Activated CD4-positive, alpha-beta T cell treated with anti-CD3 and anti-CD28 coated beads, Interleukin-2, amount 10 ng/mL, durations not matched to agents 24 days and 14 days (primary cell): ENCODE measurements around the gene MCM7. TPM values are rescaled to one million over a fixed set of nuclear protein-coding genes. Genes with fewer than 3 reads are reported as not detected.

Experiments used
- DNase-seq: peaks from one replicate; pipeline ENCODE4 v3.0.0; 2022
- H3K27ac Mint-ChIP-seq: one replicate; pipeline ENCODE4 v1.8.0; 2022; ENCODE audit warnings: mild to moderate bottlenecking, mixed read lengths
- H3K27me3 Mint-ChIP-seq: one replicate; pipeline ENCODE4 v1.8.0; 2022; ENCODE audit warnings: mixed read lengths
- H3K36me3 Mint-ChIP-seq: one replicate; pipeline ENCODE4 v1.8.0; 2022; ENCODE audit warnings: low read depth, mild to moderate bottlenecking, mixed read lengths
- H3K4me1 Mint-ChIP-seq: one replicate; pipeline ENCODE4 v1.8.0; 2021; ENCODE audit warnings: mixed read lengths
- H3K4me3 Mint-ChIP-seq: one replicate; pipeline ENCODE4 v1.8.0; 2022; ENCODE audit warnings: mild to moderate bottlenecking, moderate library complexity, mixed read lengths
- H3K9me3 Mint-ChIP-seq: one replicate; pipeline ENCODE4 v1.8.0; 2021; ENCODE audit warnings: mixed read lengths
- intact Hi-C: fragments of 100-400 bp; cut with micrococcal nuclease; formaldehyde crosslinking; loops from one replicate; pipeline ENCODE4 v1.15.1; 2023
- total RNA-seq: library from RNA; stranded (reverse); gene quantifications from 2 replicates; pipeline ENCODE4 v1.2.3, GENCODE V29; 2022

MCM7 gene
- total RNA-seq, 1 donor from 2014 or later: 464 TPM

DNA sequence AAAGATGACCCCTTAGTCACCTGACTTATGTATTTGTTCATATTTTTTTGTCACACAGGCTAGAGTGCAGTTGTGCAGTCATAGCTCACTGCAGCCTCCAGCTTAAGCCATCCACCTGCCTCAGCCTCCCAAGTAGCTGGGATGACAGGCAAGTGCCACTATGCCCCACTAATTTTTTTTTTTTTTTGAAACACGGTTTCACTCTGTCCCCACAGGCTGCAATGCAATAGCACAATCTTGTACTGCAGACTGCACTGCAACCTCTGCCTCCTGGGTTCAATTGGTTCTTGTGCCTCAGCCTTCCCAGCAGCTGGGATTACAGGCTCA, 27.4 kb upstream of the MCM7 start:
- Mint-ChIP-seq H3K4me1 (peaks cover 28% of the 10 kb centered on the region), H3K4me3 (peak overlapping the region; percentile 99), H3K36me3 (peaks cover 6% of the 10 kb centered on the region), H3K27ac (peak overlapping the region; percentile 73), H3K27me3 (no peaks in the 10 kb centered on the region), H3K9me3 (no peaks in the 10 kb centered on the region)
- DNase-seq: no peak
- intact Hi-C loops: loop anchor here (5.0 to 10.0 kb wide), 5 partner anchors 94 to 456 kb away; partner anchors contain the start of genes FBXO24, LRCH4 and ZKSCAN1

DNA sequence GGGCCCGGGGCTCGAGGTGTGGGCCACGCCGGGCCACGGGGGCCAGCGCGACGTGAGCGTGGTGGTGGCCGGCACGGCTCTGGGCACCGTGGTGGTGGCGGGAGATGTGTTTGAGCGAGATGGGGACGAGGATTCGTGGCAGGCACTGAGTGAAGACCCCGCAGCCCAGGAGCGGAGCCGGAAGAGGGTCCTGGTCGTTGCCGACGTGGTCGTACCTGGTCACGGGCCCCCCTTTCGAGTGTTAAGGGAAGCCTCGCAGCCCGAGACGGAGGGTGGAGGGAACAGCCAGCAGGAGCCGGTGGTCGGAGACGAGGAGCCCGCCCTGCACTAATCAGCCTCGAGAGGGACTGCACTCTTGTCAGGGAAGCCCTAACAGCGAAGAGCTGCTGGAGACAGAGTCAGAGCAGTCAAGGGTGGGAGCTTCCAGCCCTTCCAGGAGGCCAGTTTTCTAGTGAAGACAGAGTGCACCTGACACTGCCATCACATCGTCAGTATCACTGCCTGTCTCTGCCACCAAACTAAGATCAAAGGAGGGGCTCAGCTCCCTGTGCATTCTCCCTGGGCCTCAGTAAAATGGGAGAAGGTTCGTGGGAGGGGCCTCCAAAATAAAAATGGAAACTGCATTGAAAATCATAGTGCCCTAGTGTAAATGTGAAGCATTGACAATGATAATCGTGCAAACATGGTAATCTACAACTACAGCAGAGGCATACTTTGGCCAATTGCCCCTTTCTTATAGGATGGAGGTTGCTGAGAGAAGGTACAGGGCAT, 26.9 kb upstream of the MCM7 start:
- Mint-ChIP-seq H3K36me3 (peaks cover 8% of the 10 kb centered on the region), H3K27ac (peak overlapping the region; percentile 73), H3K4me3 (peak overlapping the region; percentile 99), H3K27me3 (no peaks in the 10 kb centered on the region), H3K9me3 (no peaks in the 10 kb centered on the region), H3K4me1 (peaks cover 28% of the 10 kb centered on the region)
- intact Hi-C loops: loop anchor here (1.0 to 10.0 kb wide), 9 partner anchors 9 to 457 kb away; partner anchors contain the start of genes AP4M1, CNPY4, COPS6 and FBXO24
- peak; percentile 78 for DNase-seq

DNA sequence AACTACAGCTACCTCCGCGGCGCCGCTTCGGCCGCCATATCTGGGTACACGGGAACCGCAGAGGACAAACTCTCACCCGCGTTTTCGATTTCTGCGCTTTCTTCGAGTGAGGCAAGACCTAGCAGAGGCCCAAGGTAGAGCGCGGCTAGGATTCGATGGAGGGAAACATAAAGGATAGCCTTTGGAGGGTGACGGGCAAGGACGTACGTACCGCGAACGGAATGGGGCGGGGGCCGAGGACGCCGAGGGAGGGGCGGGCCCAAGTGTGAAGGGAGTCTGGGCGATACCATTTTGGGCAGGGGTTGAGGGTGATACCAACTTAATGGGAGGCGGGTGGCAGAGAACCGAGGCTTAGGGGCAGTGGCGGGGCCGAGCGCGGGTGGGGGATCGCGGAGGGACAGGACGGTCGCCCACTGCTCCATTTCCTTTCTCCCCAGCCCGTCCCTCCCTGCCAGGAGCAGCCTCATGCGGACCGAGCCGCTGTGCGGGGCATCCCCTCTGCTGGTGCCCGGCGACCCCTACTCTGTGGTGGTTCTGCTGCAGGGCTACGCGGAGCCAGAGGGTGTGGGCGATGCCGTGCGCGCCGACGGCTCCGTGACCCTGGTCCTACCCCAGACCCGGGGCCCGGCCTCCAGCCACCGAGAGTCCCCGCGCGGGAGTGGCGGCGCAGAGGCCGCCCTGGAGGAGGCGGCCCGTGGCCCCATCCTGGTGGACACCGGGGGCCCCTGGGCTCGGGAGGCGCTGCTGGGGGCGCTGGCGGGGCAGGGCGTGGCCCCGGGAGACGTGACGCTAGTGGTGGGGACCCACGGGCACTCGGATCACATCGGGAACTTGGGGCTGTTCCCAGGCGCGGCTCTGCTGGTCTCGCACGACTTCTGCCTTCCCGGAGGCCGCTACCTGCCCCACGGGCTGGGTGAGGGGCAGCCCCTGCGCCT, 26.0 kb upstream of the MCM7 start, which contains the start of gene MBLAC1:
TSS of gene MBLAC1 (plus strand) at position 37 of the 935 bp plus-strand sequence. CDS start at position 466, 429 bp downstream.
- peak; percentile 97 for DNase-seq
- H3K9me3 Mint-ChIP-seq: no peaks in the 10 kb centered on the region
- H3K27ac Mint-ChIP-seq: peak within 1 kb of the TSS; percentile 100
- H3K4me1 Mint-ChIP-seq: peaks cover 22% of the 10 kb centered on the region
- intact Hi-C loops: loop anchor here (1.0 to 10.0 kb wide), 9 partner anchors 8 to 458 kb away; partner anchors contain the start of genes AP4M1, CNPY4, COPS6 and FBXO24
- no peaks in the 10 kb centered on the region for H3K27me3 Mint-ChIP-seq
- H3K4me3 Mint-ChIP-seq: peak within 1 kb of the TSS; percentile 99
- peaks cover 12% of the 10 kb centered on the region for H3K36me3 Mint-ChIP-seq

DNA sequence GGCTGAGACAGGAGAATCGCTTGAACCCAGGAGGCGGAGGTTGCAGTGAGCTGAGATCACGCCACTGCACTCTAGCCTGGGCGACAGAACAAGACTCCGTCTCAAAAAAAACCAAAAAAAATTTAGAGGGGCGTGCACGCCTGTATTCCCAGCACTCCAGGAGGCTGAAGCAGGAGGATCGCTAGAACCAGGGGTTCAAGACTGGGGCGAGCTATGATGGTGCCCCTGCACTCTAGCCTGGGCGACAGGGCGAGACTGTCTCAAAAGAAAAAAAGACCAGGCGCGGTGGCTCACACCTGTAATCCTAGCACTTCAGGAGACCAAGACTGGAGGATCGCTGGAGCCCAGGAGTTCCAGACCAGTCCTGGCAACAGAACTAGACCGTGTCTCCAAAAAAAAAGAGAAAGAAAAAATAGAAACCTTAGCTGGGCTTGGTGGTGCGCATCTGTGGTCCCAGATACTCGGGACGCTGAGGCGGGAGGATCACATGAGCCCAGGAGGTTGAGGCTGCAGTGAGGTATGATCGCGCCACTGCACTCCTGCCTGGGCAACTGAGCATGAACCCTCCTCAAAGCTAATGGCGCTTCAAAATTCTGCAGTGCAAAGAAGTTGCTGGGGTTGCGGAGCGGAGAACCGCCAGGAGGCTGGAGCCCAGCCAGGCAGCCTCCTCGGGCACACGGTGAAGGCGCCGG, 25.2 kb upstream of the MCM7 start:
- intact Hi-C loops: loop anchor here (2.0 to 10.0 kb wide), 7 partner anchors 38 to 458 kb away; partner anchors contain the start of genes COPS6, FBXO24, LRCH4 and MEPCE
- peak overlapping the region; percentile 100 for H3K27ac Mint-ChIP-seq
- no peaks in the 10 kb centered on the region for H3K27me3 Mint-ChIP-seq
- no peak for DNase-seq
- H3K36me3 Mint-ChIP-seq: peaks cover 14% of the 10 kb centered on the region
- H3K4me1 Mint-ChIP-seq: peaks cover 24% of the 10 kb centered on the region
- no peaks in the 10 kb centered on the region for H3K9me3 Mint-ChIP-seq
- H3K4me3 Mint-ChIP-seq: peak overlapping the region; percentile 99

DNA sequence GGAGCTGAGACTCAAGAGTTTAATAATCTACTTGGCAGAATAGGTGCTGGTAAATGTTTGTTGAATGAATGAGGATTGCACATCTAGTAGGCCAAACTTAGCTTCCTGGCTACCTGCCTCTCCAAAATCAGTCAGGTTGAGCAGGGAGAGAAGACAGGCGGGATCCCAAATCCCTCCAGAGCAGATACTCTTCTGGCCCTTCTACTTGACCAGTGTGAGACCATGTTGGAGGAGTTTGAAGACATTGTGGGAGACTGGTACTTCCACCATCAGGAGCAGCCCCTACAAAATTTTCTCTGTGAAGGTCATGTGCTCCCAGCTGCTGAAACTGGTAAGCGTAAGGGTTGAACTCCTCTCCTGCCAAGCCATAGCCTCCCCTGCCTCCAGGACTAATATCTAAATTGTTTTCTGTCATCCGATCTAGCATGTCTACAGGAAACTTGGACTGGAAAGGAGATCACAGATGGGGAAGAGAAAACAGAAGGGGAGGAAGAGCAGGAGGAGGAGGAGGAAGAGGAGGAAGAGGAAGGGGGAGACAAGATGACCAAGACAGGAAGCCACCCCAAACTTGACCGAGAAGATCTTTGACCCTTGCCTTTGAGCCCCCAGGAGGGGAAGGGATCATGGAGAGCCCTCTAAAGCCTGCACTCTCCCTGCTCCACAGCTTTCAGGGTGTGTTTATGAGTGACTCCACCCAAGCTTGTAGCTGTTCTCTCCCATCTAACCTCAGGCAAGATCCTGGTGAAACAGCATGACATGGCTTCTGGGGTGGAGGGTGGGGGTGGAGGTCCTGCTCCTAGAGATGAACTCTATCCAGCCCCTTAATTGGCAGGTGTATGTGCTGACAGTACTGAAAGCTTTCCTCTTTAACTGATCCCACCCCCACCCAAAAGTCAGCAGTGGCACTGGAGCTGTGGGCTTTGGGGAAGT, 23.4 kb upstream of the MCM7 start:
- intact Hi-C loops: loop anchor here (5.0 to 10.0 kb wide), 5 partner anchors 98 to 460 kb away; partner anchors contain the start of genes FBXO24, LRCH4 and ZKSCAN1
- Mint-ChIP-seq H3K36me3 (peaks cover 14% of the 10 kb centered on the region), H3K9me3 (no peaks in the 10 kb centered on the region), H3K27me3 (no peaks in the 10 kb centered on the region), H3K4me1 (peaks cover 27% of the 10 kb centered on the region), H3K4me3 (peak overlapping the region; percentile 99), H3K27ac (peak overlapping the region; percentile 42)
- DNase-seq: no peak

DNA sequence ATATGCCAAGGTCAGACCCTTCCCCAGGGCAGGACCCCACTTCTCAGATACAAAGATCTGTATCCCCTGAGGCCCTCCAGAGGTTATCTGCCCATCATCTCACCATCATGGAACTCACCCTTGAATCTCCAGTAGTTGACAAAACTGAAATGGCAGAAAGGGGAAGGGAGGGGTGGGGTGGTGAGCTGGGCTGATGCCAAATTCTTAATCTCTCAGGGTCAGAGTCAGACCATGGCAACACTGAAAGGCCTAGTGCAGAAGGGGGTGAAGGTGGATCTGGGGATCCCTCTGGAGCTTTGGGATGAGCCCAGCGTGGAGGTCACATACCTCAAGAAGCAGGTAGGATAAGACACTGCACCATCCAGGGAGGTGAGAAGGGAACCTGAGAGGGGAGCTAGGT, 21.4 kb upstream of the MCM7 start:
- H3K27ac Mint-ChIP-seq: no peak overlapping the region

DNA sequence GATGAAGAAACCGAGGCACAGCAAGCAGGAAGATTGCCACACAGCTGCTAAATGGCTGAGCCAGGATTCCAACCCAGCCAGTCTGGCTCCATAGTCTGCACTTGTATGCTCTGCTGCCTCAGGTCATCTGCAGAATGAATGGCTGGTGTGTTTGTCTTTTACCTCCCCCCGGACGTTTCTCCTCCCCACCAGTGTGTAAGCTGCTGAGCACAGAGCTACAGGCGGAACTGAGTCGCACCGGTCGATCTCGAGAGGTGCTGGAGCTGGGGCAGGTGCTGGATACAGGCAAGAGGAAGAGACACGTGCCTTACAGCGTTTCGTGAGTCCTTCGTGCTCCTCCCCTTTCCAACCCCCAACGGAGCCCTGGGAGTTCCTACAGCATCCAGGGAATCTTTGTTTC, 20.9 kb upstream of the MCM7 start:
- Mint-ChIP-seq H3K9me3 (no peaks in the 10 kb centered on the region), H3K27ac (no peak overlapping the region), H3K27me3 (no peaks in the 10 kb centered on the region), H3K4me3 (no peak overlapping the region), H3K36me3 (peaks cover 18% of the 10 kb centered on the region), H3K4me1 (peaks cover 28% of the 10 kb centered on the region)
- intact Hi-C loops: loop anchor here (10.0 kb wide), 2 partner anchors 423 to 463 kb away; partner anchors contain the start of genes FBXO24 and LRCH4
- DNase-seq: no peak

More for the DNA sequence above, 21.4 kb upstream of the MCM7 start:
- Mint-ChIP-seq H3K36me3 (peaks cover 18% of the 10 kb centered on the region), H3K4me1 (peaks cover 28% of the 10 kb centered on the region), H3K27me3 (no peaks in the 10 kb centered on the region), H3K4me3 (no peak overlapping the region), H3K9me3 (no peaks in the 10 kb centered on the region)
- intact Hi-C loops: loop anchor here (10.0 kb wide), 2 partner anchors 422 to 462 kb away; partner anchors contain the start of genes FBXO24 and LRCH4
- no peak for DNase-seq

DNA sequence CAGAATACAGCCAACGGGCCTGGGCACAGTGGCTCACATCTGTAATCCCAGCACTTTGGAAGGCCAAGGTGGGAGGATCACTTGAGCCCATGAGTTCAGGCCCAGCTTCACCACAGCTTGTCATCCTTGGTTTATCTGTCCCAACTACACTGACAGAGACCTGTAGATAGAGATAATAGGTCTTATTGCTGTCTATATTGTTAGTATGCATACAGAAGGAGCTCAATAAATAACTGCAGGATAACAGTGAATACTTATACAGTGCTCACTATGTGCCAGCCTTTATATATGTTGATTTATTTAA, 19.5 kb upstream of the MCM7 start:
- Mint-ChIP-seq H3K36me3 (peaks cover 21% of the 10 kb centered on the region), H3K4me1 (peaks cover 25% of the 10 kb centered on the region), H3K27me3 (no peaks in the 10 kb centered on the region), H3K4me3 (peak overlapping the region; percentile 84), H3K9me3 (no peaks in the 10 kb centered on the region), H3K27ac (peak overlapping the region; percentile 96)
- DNase-seq: no peak
- intact Hi-C loops: loop anchor here (10.0 kb wide), 2 partner anchors 424 to 464 kb away; partner anchors contain the start of genes FBXO24 and LRCH4

DNA sequence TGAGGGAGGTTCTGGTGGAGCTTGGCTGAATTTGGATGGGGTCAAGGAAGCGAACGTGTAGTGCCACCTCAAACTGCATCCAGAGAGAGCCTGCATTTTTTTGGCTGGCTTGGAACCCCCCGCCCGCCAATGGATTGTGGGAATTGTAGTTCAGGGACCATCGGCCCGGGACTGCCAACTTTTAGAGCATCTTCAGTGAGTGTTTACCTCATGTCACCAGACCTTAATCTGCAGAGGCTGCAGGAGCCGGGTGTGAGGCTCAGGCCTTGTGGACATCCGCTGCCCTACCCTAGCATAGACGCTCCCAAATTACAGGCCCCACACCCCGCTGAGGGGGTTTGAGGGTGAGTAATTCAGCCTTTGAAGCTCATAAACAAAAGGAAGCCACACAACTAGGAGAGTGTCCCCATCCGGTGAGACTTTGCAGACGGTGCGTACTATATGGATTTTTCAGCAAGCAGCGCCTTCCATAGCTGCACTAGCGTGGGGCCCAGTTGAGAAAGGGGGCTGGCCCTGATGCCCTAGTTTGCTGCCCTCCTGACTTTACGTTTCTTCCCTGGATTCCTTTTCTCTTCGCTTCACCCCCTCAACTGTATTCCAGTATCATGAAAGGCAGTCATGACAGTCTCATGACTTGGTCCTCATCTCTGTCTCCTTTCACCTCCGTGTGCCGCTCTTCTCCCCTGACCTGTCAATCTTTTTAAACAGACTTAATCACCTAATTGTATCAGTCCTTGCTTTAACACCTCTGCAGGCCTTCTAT, 19.0 kb upstream of the MCM7 start:
- peak; percentile 91 for DNase-seq
- Mint-ChIP-seq H3K9me3 (no peaks in the 10 kb centered on the region), H3K36me3 (peaks cover 22% of the 10 kb centered on the region), H3K4me1 (peaks cover 22% of the 10 kb centered on the region), H3K4me3 (peak overlapping the region; percentile 84), H3K27ac (peak overlapping the region; percentile 96), H3K27me3 (no peaks in the 10 kb centered on the region)
- intact Hi-C loops: loop anchor here (1.0 to 10.0 kb wide), 6 partner anchors 7 to 465 kb away; partner anchors contain the start of genes AP4M1, FBXO24, LRCH4 and MCM7

DNA sequence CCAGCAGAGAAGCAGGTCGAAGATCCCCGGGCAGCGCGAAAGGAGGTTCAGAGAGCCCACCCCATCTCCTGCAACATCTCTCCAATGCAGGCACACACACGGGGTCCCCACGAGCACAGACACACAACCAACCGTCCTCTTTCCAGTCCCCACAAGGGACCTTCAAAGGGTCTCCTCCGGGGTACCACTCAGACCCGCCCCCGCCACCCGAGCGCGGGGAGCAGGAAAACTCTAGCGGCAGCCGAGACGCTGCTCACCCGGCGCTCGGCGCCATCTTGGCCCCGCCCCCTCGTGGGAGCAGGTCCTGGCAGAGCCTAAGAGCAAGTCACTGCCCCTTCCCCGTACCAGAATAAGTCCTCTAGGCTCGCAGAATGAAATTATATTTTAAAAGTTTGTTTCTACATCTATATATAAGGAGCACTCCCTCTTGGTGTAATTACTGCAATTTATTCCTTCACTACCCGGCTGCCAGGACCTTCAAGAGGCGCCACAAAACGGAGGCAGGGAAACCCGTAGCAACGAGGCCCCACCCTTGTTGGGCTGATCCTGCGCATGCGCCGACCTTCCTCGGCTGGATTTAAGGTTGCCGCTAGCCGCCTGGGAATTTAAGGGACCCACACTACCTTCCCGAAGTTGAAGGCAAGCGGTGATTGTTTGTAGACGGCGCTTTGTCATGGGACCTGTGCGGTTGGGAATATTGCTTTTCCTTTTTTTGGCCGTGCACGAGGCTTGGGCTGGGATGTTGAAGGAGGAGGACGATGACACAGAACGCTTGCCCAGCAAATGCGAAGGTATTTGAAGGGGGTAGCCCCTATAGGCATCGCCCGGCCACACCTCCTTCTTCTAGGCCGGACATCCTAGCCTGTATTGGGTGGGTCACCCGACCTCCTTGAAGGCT, 18.1 kb upstream of the MCM7 start, which contains the start of the genes CNPY4 and TAF6:
TSS of gene CNPY4 (plus strand) at position 563 of the 898 bp plus-strand sequence. CDS start at position 674, 111 bp downstream.
TSS of gene TAF6 (minus strand) at position 287 of the 898 bp plus-strand sequence. CDS start 5,149 bp downstream, outside the sequence.
- intact Hi-C loops: loop anchor here (1.0 to 2.0 kb wide), 4 partner anchors 8 to 309 kb away; partner anchors contain the start of genes AP4M1, MCM7, MEPCE and ZCWPW1
- no peaks in the 10 kb centered on the region for H3K27me3 Mint-ChIP-seq
- H3K4me1 Mint-ChIP-seq: peaks cover 17% of the 10 kb centered on the region
- no peaks in the 10 kb centered on the region for H3K9me3 Mint-ChIP-seq
- peaks cover 17% of the 10 kb centered on the region for H3K36me3 Mint-ChIP-seq
- peak within 1 kb of the TSS; percentile 96 for H3K27ac Mint-ChIP-seq
- H3K4me3 Mint-ChIP-seq: peak within 1 kb of the TSS; percentile 84
- peak; percentile 98 for DNase-seq
